Calu3 (cell line): ENCODE data around the gene STRAP. TPM values are rescaled to one million over a fixed set of nuclear protein-coding genes. Genes with fewer than 3 reads are reported as not detected.

ENCODE experiments used
- BruUV-seq: library from RNA; stranded (reverse); fragments of 400-500 nt; replicated peaks from 2 replicates; lab custom pipeline; 2021; lab: Mats Ljungman, UMichigan
- CTCF ChIA-PET: fragments of 300-600 bp; sonication (Branson Sonifier 250); formaldehyde crosslinking; loops from one replicate; lab custom pipeline; 2022; ENCODE audit warnings: antibody characterized with exemption; lab: Charles Lee
- DNase-seq: peaks from one replicate; pipeline ENCODE4 v3.0.0; 2022
- H3K27ac Mint-ChIP-seq: one replicate; pipeline ENCODE4 v1.8.0; 2022; ENCODE audit warnings: mixed read lengths; ENCODE audit not compliant: unreplicated experiment
- H3K27me3 Mint-ChIP-seq: one replicate; pipeline ENCODE4 v1.8.0; 2022; ENCODE audit warnings: mixed read lengths; ENCODE audit not compliant: unreplicated experiment
- H3K36me3 Mint-ChIP-seq: one replicate; pipeline ENCODE4 v1.8.0; 2022; ENCODE audit warnings: mild to moderate bottlenecking, moderate library complexity, mixed read lengths; ENCODE audit not compliant: insufficient read depth, unreplicated experiment
- H3K4me1 Mint-ChIP-seq: one replicate; pipeline ENCODE4 v1.8.0; 2022; ENCODE audit warnings: mild to moderate bottlenecking, low read depth, mixed read lengths; ENCODE audit not compliant: unreplicated experiment
- H3K4me3 Mint-ChIP-seq: one replicate; pipeline ENCODE4 v1.8.0; 2022; ENCODE audit warnings: mild to moderate bottlenecking, low read depth, moderate library complexity, mixed read lengths; ENCODE audit not compliant: unreplicated experiment
- H3K9me3 Mint-ChIP-seq: one replicate; pipeline ENCODE4 v1.8.0; 2022; ENCODE audit warnings: low read depth, mixed read lengths; ENCODE audit not compliant: unreplicated experiment
- intact Hi-C: fragments of 100-400 bp; cut with micrococcal nuclease; formaldehyde crosslinking; loops from one replicate; pipeline ENCODE4 v1.10.0; 2022; ENCODE audit not compliant: unreplicated experiment
- total RNA-seq: library from RNA; stranded (reverse); gene quantifications from 2 replicates; pipeline ENCODE4 v1.2.3, GENCODE V29; 2022
- TF ChIP-seq, protein P1 (sequence below): fragments of 200-600 bp; IDR thresholded peaks from one replicate; pipeline ENCODE4 v1.8.0; 2022; ENCODE audit warnings: antibody characterized with exemption; ENCODE audit not compliant: unreplicated experiment

STRAP gene
- total RNA-seq, 1 experiment from 2014 or later, result 124 TPM

- intact Hi-C loops, result no loop called here
- no TSS peak for BruUV-seq
- Mint-ChIP-seq H3K27ac (no peak overlapping the region), H3K36me3 (no peaks in the 10 kb centered on the region), H3K27me3 (no peaks in the 10 kb centered on the region), H3K4me3 (no peak overlapping the region), H3K9me3 (peaks cover 3% of the 10 kb centered on the region), H3K4me1 (no peaks in the 10 kb centered on the region)
- CTCF ChIA-PET, result interaction anchor here (1.1 to 1.5 kb wide), 2 partner anchors 11 to 254 kb away, joined by 3 to 5 read pairs; no protein-coding TSS in a partner anchor
- DNase-seq, result no peak
- TF ChIP-seq, protein P1, sequence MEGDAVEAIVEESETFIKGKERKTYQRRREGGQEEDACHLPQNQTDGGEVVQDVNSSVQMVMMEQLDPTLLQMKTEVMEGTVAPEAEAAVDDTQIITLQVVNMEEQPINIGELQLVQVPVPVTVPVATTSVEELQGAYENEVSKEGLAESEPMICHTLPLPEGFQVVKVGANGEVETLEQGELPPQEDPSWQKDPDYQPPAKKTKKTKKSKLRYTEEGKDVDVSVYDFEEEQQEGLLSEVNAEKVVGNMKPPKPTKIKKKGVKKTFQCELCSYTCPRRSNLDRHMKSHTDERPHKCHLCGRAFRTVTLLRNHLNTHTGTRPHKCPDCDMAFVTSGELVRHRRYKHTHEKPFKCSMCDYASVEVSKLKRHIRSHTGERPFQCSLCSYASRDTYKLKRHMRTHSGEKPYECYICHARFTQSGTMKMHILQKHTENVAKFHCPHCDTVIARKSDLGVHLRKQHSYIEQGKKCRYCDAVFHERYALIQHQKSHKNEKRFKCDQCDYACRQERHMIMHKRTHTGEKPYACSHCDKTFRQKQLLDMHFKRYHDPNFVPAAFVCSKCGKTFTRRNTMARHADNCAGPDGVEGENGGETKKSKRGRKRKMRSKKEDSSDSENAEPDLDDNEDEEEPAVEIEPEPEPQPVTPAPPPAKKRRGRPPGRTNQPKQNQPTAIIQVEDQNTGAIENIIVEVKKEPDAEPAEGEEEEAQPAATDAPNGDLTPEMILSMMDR, result no peak
Measured at GRCh38 chr12:15839041-15839440, 43.1 kb upstream of the STRAP start.

- no peak for DNase-seq
- Mint-ChIP-seq H3K4me1 (no peaks in the 10 kb centered on the region), H3K27ac (no peak overlapping the region), H3K27me3 (no peaks in the 10 kb centered on the region), H3K4me3 (no peak overlapping the region), H3K9me3 (peaks cover 3% of the 10 kb centered on the region), H3K36me3 (no peaks in the 10 kb centered on the region)
- CTCF ChIA-PET, result interaction anchor here (1.1 to 1.5 kb wide), 2 partner anchors 12 to 255 kb away, joined by 3 to 5 read pairs; no protein-coding TSS in a partner anchor
- TF ChIP-seq, protein P1, result no peak
- BruUV-seq, result no TSS peak
- intact Hi-C loops, result no loop called here
Measured at GRCh38 chr12:15839682-15840081, 42.5 kb upstream of the STRAP start.

GRCh38 chr12:15842108-15842507 lies 40.1 kb upstream of the STRAP start:
- no peak for DNase-seq
- TF ChIP-seq, protein P1, result no peak
- no peaks in the 10 kb centered on the region for H3K36me3 Mint-ChIP-seq
- intact Hi-C loops, result no loop called here
- no peak overlapping the region for H3K4me3 Mint-ChIP-seq
- CTCF ChIA-PET, result no interaction called here
- H3K27ac Mint-ChIP-seq, result no peak overlapping the region
- BruUV-seq, result no TSS peak
- no peaks in the 10 kb centered on the region for H3K4me1 Mint-ChIP-seq
- H3K9me3 Mint-ChIP-seq, result no peaks in the 10 kb centered on the region
- H3K27me3 Mint-ChIP-seq, result no peaks in the 10 kb centered on the region

- no peaks in the 10 kb centered on the region for H3K9me3 Mint-ChIP-seq
- TF ChIP-seq, protein P1, result no peak
- H3K4me3 Mint-ChIP-seq, result no peak overlapping the region
- intact Hi-C loops, result no loop called here
- peaks cover 11% of the 10 kb centered on the region for H3K4me1 Mint-ChIP-seq
- H3K27me3 Mint-ChIP-seq, result no peaks in the 10 kb centered on the region
- H3K27ac Mint-ChIP-seq, result no peak overlapping the region
- H3K36me3 Mint-ChIP-seq, result no peaks in the 10 kb centered on the region
- BruUV-seq, result no TSS peak
- no peak for DNase-seq
- CTCF ChIA-PET, result no interaction called here
Measured at GRCh38 chr12:15846887-15847286, 35.3 kb upstream of the STRAP start.
